GM18499 (cell line): ENCODE measurements around the gene CTIF.

Source experiments
- ATAC-seq: cut with Tn5 transposase; IDR thresholded peaks from one replicate; pipeline ENCODE4 v1.9.1; 2021; ENCODE audit warnings: moderate number of reproducible peaks; ENCODE audit not compliant: insufficient read depth, unreplicated experiment

The CTIF gene

DNA sequence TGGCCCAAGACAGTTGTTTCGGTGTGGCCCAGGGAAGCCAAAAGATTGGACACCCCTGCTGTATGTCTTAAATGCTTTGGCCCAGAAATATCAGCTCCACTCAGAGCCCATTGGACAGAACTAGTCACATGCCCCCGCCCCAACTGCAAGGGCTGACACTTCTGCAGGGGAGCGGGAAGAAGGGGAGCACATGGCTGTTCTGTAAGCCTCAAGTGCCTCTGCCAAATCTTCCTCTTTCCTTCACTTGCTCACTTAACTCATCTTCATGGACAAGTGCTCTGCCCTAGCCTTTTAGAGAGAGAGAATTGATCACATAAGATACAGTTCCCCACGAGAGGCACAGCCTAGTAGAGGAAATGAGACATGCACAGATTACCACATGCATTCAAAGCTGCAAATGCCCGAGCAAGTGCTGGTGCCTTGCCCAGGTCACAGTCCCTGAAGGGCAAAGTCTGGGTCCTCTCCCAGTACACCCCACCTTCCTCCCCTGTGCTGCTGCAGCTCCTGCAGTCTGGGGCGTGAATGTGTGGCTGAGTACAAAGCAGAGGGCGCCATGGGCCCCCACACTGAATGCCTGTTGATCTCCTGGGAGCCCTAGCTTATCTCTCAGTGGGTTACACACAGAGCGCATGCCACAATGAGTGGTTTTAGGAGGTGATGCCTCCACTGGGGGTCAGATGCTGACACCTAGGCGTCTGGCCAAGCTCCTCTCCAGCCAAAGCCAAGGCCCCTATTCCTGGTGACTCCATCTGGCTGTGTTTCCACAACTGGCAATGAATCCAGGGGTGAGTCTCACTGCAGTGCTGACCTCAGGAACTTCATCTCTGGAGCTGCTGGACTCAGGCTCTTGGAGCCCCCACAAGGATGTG lies 135.3 kb downstream of the CTIF start:
- ATAC-seq: no peak

DNA sequence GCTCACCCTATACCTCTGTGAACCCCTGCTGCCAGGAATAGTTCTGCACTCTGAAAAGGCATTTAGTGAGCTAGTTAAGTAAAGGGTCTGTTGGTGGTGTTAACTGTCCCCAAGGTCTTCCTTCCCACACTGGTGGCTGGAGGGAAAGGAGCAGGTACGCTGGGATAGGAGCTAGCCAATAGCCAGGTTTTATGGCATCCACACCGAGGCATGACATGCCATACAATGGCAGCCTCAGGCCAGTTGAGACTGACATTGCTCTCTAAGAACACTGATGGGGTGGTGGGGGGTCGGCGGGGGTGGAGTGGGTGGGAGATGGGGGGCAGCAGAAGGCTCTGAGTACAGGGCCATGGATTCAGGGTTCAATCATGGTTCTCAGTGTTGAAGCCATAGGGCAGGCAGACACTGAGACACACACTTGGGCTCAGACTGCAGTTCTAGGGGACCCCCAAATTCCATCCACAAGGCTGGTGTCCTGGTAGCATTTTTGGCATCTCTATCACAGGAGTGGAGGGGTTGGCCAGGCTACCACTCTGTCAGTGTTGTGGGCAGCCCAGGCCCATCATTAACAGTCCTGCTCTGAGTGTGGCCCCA lies 136.0 kb downstream of the CTIF start:
- no peak for ATAC-seq

DNA sequence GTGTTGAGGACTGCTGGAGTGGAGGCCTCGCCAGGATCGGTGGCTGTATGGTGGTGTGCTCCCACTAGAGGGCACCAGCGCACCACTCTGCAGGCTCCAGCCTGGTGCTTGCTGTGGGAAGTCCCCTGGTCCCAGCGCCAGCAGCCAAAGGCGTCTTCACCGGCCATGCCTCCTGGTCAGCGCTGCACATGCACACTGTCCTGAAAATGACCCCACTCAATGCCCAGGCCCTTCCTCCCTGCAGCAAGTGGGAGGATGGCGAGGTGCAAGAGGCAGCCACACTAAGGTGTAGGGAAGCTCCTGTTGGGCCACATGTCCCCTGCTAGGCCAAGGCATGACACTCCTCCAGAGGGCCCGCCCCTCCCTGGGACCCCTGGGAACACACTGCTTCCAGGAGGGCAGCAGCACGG lies 136.5 kb downstream of the CTIF start:
- ATAC-seq: peak; percentile 40

GRCh38 chr18:48675912-48676311 lies 137.1 kb downstream of the CTIF start:
- no peak for ATAC-seq

DNA sequence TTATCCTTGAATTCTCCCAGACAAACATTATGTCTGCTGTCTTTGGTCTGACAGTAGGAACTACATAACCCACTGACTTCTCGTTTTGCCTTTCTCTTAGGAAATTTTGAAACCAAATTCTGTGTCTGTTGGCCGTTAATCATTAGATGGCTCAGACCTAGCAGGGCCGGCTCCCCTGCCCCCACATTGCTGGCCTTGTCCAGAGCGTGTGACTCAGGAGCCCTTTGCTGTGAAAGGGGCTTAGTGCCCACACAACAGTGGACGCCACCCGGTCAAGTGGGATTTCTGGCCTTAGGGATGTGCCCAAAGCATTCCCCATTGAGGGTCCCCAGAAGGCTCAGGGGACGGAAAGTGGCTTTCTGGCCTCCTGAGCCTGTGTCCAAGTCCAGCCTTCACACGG lies 137.5 kb downstream of the CTIF start:
- no peak for ATAC-seq

DNA sequence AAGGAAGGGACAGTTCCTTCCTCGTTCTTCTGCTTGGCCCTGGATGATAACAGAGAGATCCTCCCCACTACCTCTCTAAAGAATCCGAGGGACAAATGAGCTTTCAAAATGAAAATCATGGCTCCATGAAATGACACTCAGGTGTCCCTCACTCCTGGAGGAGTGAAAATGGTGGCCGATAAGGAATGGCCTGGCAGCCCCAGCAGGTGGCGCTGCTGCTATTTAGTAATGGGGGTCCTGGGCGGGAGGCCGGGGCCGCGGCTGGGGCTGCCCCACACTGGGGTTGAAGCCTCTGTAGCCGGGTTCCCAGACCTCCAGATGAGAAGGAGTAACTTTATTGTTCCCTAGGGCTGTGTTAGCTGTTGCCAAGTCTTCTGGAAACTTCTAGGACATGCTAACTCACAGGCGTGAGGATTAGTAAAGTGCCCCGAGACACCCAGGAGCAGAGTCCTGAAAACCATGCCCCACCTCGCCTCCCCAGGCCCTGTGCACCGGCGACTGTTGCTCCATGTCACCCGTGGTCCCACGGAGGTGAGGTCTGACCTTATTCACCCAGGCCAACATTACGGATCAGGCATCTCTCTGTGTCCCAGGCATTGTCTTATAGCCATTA lies 138.0 kb downstream of the CTIF start:
- ATAC-seq: no peak

DNA sequence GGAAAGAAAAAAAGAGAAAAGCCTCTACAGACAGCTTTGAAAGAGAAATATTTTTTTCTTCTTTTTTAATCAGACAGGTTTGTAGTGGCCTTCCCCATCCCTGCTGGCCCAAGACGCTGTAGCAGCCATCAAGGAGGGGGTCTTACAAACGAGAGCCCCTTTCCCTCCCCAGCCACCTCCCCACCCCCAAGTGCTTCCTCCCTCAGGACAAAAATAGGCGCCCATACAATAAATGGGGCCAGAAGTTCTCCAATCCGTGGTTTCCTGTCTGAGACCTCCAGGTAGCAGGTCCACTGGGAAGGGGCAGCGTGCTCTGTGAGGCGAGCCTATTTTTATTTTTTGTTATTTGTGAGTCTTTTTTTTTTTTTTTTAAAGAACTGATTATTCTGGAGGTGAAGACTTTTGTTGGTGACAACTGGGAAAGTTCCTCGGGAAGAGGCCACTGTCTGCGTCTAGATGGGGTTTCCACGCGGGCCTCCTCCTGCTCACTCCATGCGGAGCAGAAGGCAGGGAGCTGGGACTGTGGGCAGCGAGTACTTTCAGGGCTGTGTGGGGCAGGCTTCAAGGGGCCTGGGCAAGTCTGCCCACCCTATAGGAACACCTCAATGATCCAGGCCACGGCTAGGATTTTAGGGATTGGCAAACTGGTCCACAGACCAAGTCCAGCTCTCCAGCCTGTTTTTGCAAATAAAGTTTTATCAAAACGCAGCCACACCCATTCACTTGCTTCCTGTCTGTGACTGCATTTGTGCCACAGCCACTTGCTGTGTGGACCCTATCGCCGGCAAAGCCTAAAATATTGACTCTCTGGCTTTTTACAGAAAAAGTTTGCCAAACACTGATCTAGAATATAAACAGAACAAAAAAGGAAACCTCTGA lies 139.6 kb downstream of the CTIF start:
- no peak for ATAC-seq

DNA sequence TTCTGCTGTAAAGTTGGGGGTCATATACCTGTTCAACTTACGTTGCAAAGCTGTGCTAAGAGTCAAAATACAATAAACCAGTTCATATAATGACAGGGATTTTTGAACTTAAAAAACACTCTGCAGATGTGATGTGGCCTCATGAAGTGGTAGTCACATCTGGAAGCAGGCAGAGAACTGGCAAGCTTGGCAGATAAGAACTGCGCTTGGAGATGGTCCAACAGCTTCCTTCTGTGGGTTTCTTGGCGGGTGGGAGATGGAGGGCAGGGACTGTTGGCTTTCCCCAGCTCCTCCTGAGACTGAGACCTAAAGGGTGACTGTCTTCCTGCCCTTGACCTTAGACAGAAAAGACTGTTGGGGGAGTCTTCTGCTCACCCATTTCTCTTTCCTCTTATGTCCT lies 140.4 kb downstream of the CTIF start:
- no peak for ATAC-seq

DNA sequence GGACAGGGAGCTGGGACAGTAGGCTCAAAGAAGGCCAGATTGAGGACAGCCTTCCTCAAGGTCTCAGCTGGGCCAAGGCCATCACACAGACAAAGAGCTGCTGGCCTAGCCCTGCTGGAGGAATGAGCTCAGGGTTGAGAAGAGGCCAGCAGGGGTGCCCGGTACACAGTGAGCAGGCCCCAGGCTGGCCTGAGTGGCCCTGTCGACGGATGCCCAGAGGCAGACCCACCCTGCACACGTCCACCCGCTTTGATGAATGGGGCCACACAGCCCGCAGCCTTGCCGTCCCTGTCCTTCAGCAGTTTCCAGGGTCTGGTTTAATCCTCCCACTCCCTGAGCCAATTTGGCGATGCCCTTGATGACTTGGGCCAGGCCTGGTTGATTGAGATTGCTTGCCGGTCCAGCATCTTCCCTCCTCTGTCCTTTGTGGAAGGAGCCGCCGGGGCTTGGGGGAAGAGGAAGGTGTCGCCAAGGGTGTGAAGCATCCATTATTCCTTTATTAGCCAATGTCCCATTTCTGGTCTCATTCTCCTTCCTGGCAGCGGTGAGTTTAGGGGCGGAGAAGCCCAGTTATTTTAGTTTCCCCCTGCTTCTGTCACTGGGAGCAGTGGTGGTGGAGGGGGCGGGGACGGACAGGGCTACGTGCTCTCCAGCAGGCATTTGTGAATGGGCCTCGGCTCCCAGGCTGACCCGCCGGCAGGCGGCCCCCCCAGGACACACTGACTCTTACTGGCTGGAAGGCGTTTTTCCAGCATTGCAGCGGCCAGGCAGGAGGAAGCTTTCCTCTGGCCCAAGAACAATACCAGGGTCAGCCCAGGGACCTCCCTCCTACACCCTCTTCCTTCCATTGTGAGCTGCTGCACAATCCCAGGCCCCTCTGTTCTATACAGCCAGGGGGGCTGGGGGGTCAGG lies 141.8 kb downstream of the CTIF start:
- ATAC-seq: no peak

DNA sequence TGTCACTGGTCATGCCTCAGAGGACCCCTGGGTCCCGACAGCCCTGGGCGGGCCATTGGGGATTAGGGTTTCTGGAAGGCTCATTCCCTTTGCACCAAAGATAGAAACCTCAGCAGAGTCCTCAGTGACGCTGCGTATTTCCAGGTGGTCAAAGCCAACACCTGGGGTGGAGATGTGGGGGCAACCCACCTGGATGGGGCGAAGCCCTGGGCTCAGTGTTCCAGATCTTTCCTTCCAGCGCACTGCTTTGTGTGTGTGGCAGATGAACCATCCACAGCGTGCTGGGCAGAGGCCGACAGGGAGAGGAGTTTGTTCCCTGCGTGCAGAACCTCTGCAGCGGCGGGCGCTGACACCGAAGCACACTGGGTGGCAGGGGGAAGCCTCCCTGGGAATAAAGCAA lies 143.9 kb downstream of the CTIF start:
- ATAC-seq: no peak

- ATAC-seq: no peak
Observed at GRCh38 chr18:48683197-48683596, 144.4 kb downstream of the CTIF start.

DNA sequence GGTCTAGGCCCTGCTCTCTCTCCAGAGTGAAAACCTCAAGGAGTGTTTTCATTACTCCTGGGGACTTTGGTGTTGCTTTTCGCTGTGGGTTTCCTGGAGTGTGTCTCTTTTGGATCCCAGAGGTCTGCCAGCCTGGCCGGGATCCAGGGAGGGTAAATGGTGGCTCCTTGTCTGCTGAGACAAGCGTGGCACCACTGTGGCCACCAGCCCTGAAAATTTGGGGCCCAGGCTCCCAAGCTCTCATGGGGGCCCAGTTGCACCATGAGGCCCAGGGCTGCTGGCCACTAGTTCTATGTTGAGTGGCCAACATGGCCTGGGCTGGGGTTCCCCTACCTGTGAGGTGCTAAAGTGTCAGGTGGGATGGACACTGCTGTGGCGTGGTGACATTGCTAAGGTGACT lies 144.8 kb downstream of the CTIF start:
- no peak for ATAC-seq

GRCh38 chr18:48687346-48688042 lies 148.7 kb downstream of the CTIF start:
- no peak for ATAC-seq

- ATAC-seq: no peak
Observed at GRCh38 chr18:48688961-48689360, 150.1 kb downstream of the CTIF start.

DNA sequence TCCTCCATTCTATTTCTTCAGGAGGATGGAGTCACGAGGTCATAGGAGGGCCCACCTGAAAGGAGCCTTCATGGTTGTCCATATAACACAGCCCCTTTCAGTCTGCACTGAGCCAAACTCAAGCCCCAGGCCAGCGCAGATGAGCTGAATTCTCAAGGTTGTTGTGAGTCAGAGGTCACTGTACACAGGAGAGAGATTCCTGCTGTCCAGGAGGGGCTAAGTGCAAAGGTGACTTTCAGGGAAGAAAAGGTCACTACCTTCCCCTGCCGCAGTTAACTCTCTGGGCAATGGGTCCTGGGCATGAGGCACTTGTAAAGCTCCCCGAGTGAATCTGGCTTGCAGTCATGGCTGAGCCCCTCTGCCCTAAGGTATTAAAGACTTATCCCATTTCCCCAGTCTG lies 150.7 kb downstream of the CTIF start:
- ATAC-seq: no peak

DNA sequence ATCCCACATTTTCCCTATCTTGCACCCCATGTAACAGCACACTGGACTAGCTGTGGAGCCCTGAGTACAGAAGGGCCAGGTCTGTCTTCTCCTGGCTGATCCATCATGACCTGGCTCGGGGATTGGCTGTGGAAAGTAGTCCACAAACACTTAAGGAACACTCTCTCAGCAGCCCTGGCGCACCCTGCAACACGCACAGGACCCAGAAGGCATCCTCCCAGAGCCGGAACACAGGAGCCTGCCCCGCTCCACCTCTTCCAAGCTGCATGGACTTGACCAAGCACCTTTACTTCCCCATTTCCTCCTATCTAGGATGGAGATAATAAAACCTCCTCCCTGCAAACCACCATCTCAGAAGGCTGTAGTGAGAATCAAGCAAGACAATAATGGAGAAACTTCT lies 151.7 kb downstream of the CTIF start:
- ATAC-seq: no peak

DNA sequence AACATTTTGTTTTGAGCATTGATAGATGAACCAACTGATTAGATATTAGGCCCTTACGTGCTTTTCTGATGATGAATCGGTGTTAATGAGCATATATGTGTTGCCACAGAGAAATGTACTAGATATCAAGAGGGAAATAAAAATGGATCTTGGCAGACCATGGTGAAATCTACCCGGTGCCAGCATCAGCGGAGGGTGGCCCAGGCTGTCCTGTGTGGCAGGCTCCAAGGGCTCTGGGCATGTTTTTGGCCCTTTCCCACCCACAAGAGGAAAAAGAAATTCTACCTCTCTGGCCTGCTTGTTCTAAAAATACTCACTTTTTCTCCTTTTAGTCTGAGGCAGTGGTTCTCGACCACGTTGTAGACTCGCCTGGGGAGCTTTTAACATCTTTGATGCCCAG lies 154.2 kb downstream of the CTIF start:
- no peak for ATAC-seq

DNA sequence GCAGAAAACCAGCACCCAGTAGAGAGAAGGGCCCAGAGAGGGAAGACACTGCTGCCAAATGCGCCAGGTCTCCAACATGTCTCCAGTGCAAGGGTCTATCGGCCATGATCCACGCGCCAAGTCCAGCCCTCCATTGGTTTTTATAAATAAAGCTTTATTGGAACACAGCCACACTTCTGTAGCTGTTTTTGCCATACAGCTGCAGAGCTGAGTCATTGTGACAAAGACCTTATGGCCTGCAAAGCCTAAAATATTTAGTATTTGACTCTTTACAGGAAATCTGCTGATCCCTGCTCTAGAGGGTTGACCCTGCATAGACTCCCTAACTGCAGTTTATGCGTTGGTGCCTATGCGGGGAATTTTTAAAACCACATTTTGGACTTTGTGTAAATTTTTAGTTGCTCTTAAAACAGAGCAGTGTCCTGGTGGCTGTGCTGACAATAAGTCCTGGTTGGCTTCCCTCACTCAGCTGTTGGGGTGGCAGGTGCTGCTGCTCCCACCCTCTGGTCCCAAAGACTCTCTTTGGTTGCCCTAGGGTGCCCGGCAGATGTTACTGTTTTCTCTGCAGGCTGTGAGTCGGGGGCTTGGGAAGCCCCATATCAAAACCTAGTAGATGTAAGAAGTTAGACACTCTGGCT lies 154.9 kb downstream of the CTIF start:
- no peak for ATAC-seq

- no peak for ATAC-seq
Observed at GRCh38 chr18:48694295-48694694, 155.5 kb downstream of the CTIF start.
